ENCODE results near the gene JAG2. TPM values are rescaled to one million over a fixed set of nuclear protein-coding genes. Genes with fewer than 3 reads are reported as not detected.

Gene JAG2
- total and polyA plus RNA-seq, 10 donors, result 3.0 to 14.3 (median 6.4) TPM

GRCh38 chr14:105149146-105149781, 19.3 kb downstream of the JAG2 start:
- 73 to 100% (median 84%) methylated on average over 1 to 18 of the region's 18 CpGs for WGBS, 5 donors
- peak; percentile 52 for DNase-seq

GRCh38 chr14:105148604-105149145, 19.9 kb downstream of the JAG2 start:
- Histone ChIP-seq H3K9me3 (no peaks in the 10 kb centered on the region), H3K4me1 (peaks cover 0 to 18% (median 9%) of the 10 kb centered on the region in 6 donors), H3K36me3 (peaks cover 0 to 2% (median 0%) of the 10 kb centered on the region in 6 donors), H3K27ac (no peak overlapping the region), H3K4me3 (no peak overlapping the region), H3K27me3 (replicated peaks in 1 of 7) (no peaks in the 10 kb centered on the region)
- WGBS, 5 donors, result 86 to 97% (median 94%) methylated on average over 10 to 27 of the region's 27 CpGs
- peak; percentile 57 for DNase-seq
- TF ChIP-seq POLR2A (IDR thresholded peaks at IDR 0.05) (no peak), POLR2AphosphoS5 (IDR thresholded peaks at IDR 0.05) (no peak), CTCF (IDR thresholded peaks at IDR 0.05 in 8 of 11, conservative IDR thresholded peaks at IDR 0.05 in 3 of 11) (no peak)
- intact Hi-C loops (cut with DNase I; ENCODE audit: low total_unique reads), result no loop called here

More at GRCh38 chr14:105149146-105149781, 19.3 kb downstream of the JAG2 start:
- intact Hi-C loops (cut with DNase I; ENCODE audit: low total_unique reads), result no loop called here
- no peak overlapping the region for H3K4me3 ChIP-seq
- H3K27ac ChIP-seq, result no peak overlapping the region
- H3K4me1 ChIP-seq, result peaks cover 0 to 23% (median 11%) of the 10 kb centered on the region in 6 donors
- peaks cover 0 to 2% (median 0%) of the 10 kb centered on the region in 6 donors for H3K36me3 ChIP-seq
- H3K9me3 ChIP-seq, result no peaks in the 10 kb centered on the region
- TF ChIP-seq POLR2A (IDR thresholded peaks at IDR 0.05) (no peak), CTCF (IDR thresholded peaks at IDR 0.05 in 8 of 11, conservative IDR thresholded peaks at IDR 0.05 in 3 of 11) (no peak), POLR2AphosphoS5 (IDR thresholded peaks at IDR 0.05) (no peak)
- H3K27me3 ChIP-seq (replicated peaks in 1 of 7), result no peaks in the 10 kb centered on the region

- TF ChIP-seq POLR2A (IDR thresholded peaks at IDR 0.05), result no peak
- no peak for TF ChIP-seq POLR2AphosphoS5 (IDR thresholded peaks at IDR 0.05)
- TF ChIP-seq CTCF (IDR thresholded peaks at IDR 0.05 in 8 of 11, conservative IDR thresholded peaks at IDR 0.05 in 3 of 11), result no peak
- intact Hi-C loops (cut with DNase I; ENCODE audit: low total_unique reads), result no loop called here
- whole genome bisulfite sequencing, 5 donors, result 89 to 93% (median 91%) methylated on average over 23 to 62 of the region's 62 CpGs
These were observed 20.6 kb downstream of the JAG2 start for GRCh38 chr14:105147671-105148603.

More at GRCh38 chr14:105147671-105148603, 20.6 kb downstream of the JAG2 start:
- Histone ChIP-seq H3K4me3 (no peak overlapping the region), H3K36me3 (peaks cover 0 to 2% (median 0%) of the 10 kb centered on the region in 6 donors), H3K9me3 (no peaks in the 10 kb centered on the region), H3K27ac (no peak overlapping the region), H3K4me1 (peaks cover 0 to 10% (median 6%) of the 10 kb centered on the region in 6 donors), H3K27me3 (replicated peaks in 1 of 7) (no peaks in the 10 kb centered on the region)
- peak; percentile 66 for DNase-seq

Data from spleen (tissue), 11 donors.